Activated effector memory CD4-positive, alpha-beta T cell treated with anti-CD3 and anti-CD28 coated beads, Interleukin-2, amount 50 U/mL, for 16 hours (primary cell): ENCODE results near the gene LY6G5C.
"Not testable (repeated sequence)": the region's sequence is repeated elsewhere in the genome, so short reads cannot be mapped to it uniquely, and the experiment has no call there.

ENCODE experiments used
- DNase-seq: peaks from one replicate; pipeline ENCODE4 v3.0.0-alpha.2; 2020

The LY6G5C gene

GRCh38 chr6:31713991-31714684 is 33.3 kb upstream of the LY6G5C start:
- no peak for DNase-seq

- no peak for DNase-seq
Observed at GRCh38 chr6:31713465-31713864, 32.6 kb upstream of the LY6G5C start.

- DNase-seq, result no peak
Observed at GRCh38 chr6:31712296-31712695, 31.4 kb upstream of the LY6G5C start.

- DNase-seq, result no peak
Observed at GRCh38 chr6:31711233-31711632, 30.4 kb upstream of the LY6G5C start.

- DNase-seq, result no peak
Observed at GRCh38 chr6:31710523-31711219, 29.8 kb upstream of the LY6G5C start.

- not testable (repeated sequence) for DNase-seq
Observed at GRCh38 chr6:31709157-31709556, 28.3 kb upstream of the LY6G5C start.

GRCh38 chr6:31708224-31708623 is 27.4 kb upstream of the LY6G5C start:
- DNase-seq, result no peak

- no peak for DNase-seq
Observed at GRCh38 chr6:31707701-31708100, 26.8 kb upstream of the LY6G5C start.

- no peak for DNase-seq
Observed at GRCh38 chr6:31706599-31706998, 25.7 kb upstream of the LY6G5C start, which contains the start of gene LY6G6F. Gene LY6G6F, plus strand, starts transcription at chr6:31706866. Its CDS starts 41 bp downstream, at chr6:31706907.

GRCh38 chr6:31705931-31706330 is 25.1 kb upstream of the LY6G5C start:
- no peak for DNase-seq

GRCh38 chr6:31702819-31703716 is 22.2 kb upstream of the LY6G5C start, which contains the start of gene ABHD16A:
Gene ABHD16A, minus strand, starts transcription at chr6:31703324. Its CDS starts 43 bp downstream, at chr6:31703281.
- DNase-seq, result peak; percentile 98

GRCh38 chr6:31702405-31702818 is 21.5 kb upstream of the LY6G5C start:
- DNase-seq, result peak; percentile 76

GRCh38 chr6:31701666-31702404 is 21.0 kb upstream of the LY6G5C start:
- no peak for DNase-seq

GRCh38 chr6:31700740-31701401 is 20.0 kb upstream of the LY6G5C start:
- no peak for DNase-seq

- DNase-seq, result no peak
Observed at GRCh38 chr6:31697555-31697954, 16.7 kb upstream of the LY6G5C start.

- DNase-seq, result no peak
Observed at GRCh38 chr6:31693535-31693934, 12.7 kb upstream of the LY6G5C start.

- DNase-seq, result no peak
Observed at GRCh38 chr6:31692886-31693285, 12.0 kb upstream of the LY6G5C start.

- no peak for DNase-seq
Observed at GRCh38 chr6:31692353-31692752, 11.5 kb upstream of the LY6G5C start.

- DNase-seq, result no peak
Observed at GRCh38 chr6:31691564-31692108, 10.8 kb upstream of the LY6G5C start.

GRCh38 chr6:31691078-31691463 is 10.2 kb upstream of the LY6G5C start:
- no peak for DNase-seq

GRCh38 chr6:31690231-31691077 is 9.6 kb upstream of the LY6G5C start:
- DNase-seq, result no peak
